Left forelimb (tissue), 1 donor: ENCODE measurements around the gene ZNF580.

Experiments used
- DNase-seq: peaks from one replicate; pipeline ENCODE4 v3.0.0-alpha.2; 2018; ENCODE audit warnings: low spot score

ZNF580 gene

GRCh38 chr19:55640577-55641425 is at the start of gene ZNF580:
Gene ZNF580, plus strand, starts transcription at chr19:55641002. Its CDS starts 1,507 bp downstream, at chr19:55642509.
- DNase-seq, result peak; percentile 88

- peak; percentile 44 for DNase-seq
Measured at GRCh38 chr19:55591555-55591954, 49.2 kb upstream of the ZNF580 start.

GRCh38 chr19:55592391-55593090 is 48.3 kb upstream of the ZNF580 start:
- peak; percentile 49 for DNase-seq

GRCh38 chr19:55593096-55593772 is 47.6 kb upstream of the ZNF580 start:
- DNase-seq, result peak; percentile 42

- no peak for DNase-seq
Measured at GRCh38 chr19:55594996-55595545, 45.7 kb upstream of the ZNF580 start.

GRCh38 chr19:55596304-55596703 is 44.5 kb upstream of the ZNF580 start:
- no peak for DNase-seq

GRCh38 chr19:55597501-55597921 is 43.3 kb upstream of the ZNF580 start:
- DNase-seq, result no peak

GRCh38 chr19:55598034-55598433 is 42.8 kb upstream of the ZNF580 start:
- no peak for DNase-seq

- peak; percentile 95 for DNase-seq
Measured at GRCh38 chr19:55598719-55599467, 41.9 kb upstream of the ZNF580 start.

GRCh38 chr19:55599468-55599841 is 41.3 kb upstream of the ZNF580 start, which contains the start of gene FIZ1:
Gene FIZ1, minus strand, starts transcription at chr19:55599517. Its CDS starts 1,652 bp downstream, at chr19:55597865.
- DNase-seq, result peak; percentile 100

GRCh38 chr19:55599842-55600661 is 40.8 kb upstream of the ZNF580 start, which contains the start of gene ZNF524:
Gene ZNF524, plus strand, starts transcription at chr19:55600288. Its CDS starts 1,825 bp downstream, at chr19:55602113.
- DNase-seq, result peak; percentile 95

GRCh38 chr19:55600662-55601028 is 40.2 kb upstream of the ZNF580 start:
- no peak for DNase-seq

GRCh38 chr19:55601084-55601483 is 39.7 kb upstream of the ZNF580 start:
- DNase-seq, result no peak

- DNase-seq, result no peak
Measured at GRCh38 chr19:55602104-55603001, 38.4 kb upstream of the ZNF580 start.

- no peak for DNase-seq
Measured at GRCh38 chr19:55603115-55603514, 37.7 kb upstream of the ZNF580 start.

GRCh38 chr19:55603581-55604292 is 37.1 kb upstream of the ZNF580 start:
- DNase-seq, result no peak

GRCh38 chr19:55605207-55605636 is 35.6 kb upstream of the ZNF580 start:
- DNase-seq, result peak; percentile 99

GRCh38 chr19:55605637-55606470 is 34.9 kb upstream of the ZNF580 start, which contains the start of gene ZNF865:
Gene ZNF865, plus strand, starts transcription at chr19:55605647. Its CDS starts 7,972 bp downstream, at chr19:55613619.
- DNase-seq, result peak; percentile 79
